NCI-H2196 (cell line): Measurements from ENCODE around the gene MRPL39.
A peak's percentile ranks its signal among the peaks of the same experiment; 100 is the strongest.

Experiments
- DNase-seq: peaks from one replicate; lab custom pipeline; 2025; ENCODE audit not compliant: unreplicated experiment; lab: John Stamatoyannopoulos, UW

The MRPL39 gene

GRCh38 chr21:25615880-25616279 lies 8.6 kb upstream of the MRPL39 start:
- DNase-seq = no peak

- no peak for DNase-seq
Measured at GRCh38 chr21:25614441-25614840, 7.2 kb upstream of the MRPL39 start.

DNA sequence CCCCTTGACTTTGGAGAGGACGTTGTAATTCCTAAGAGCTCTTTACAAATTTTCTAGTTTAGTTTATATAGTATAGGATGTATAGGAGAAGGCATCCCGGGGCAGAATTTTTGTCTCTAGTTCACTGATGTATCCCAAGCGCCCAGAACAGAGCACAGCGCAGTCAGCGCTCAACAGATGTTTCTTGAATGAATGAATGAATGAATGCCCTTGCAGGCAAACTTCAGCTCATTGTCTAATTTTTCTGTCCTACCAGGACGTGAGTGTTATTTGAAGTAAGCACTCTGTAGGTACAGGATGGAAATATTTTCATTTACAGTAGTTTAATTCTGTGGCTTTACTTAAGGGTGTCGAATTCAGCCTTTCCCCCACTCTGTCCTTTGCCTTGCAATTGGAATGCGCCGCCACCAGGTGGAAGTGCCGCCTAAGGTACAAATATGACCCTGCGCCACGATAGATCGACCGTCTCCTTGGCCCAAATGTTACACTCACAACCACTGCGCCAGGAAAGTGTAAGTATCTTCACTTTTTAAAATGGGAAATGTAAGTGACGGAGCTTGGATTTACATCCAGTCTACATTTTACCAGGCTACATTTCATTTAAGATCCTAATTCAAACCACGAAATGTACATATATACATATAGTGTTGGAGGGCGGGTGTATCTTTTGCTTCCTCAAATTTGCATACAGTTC lies 910 bp upstream of the MRPL39 start:
- peak; percentile 74 for DNase-seq

- DNase-seq = no peak
Measured at GRCh38 chr21:25589887-25590286, 17.4 kb downstream of the MRPL39 start.

DNA sequence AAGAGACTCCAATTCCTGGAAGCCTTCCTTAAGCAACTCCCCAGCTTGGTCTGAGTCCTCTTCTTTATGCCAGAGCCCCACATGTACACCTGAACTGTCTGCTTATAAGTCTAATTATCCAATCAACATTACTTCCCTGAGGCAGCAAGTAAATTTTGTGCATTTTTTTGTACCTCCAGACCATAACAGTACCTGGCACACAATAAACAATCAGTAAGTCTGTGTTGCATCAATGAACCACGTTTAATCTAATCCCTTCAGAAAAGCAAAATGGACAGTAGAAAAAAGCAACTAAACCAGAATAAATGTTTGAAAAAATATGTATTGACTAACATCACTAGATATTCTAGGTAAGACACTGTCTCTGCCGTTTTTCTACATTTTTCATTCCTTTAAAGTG lies 20.5 kb downstream of the MRPL39 start:
- no peak for DNase-seq

DNA sequence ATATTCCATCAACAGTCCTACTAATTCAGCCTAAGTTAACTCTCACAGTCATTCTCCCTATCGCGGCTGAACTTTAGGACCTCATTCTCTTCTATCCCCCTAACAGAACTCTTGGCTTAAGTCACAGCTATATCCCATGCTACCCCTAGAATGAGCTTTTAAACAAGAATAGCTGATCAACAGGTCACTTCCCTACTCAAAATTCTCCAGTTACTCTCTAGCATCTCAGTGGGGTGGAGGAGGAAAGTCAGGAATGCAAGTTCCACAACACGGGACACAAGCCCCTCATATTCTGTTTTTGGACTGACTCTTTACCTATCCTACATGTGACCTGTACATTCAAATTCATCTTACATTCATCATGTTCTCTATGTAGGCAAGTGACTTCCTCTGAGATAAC lies 21.0 kb downstream of the MRPL39 start:
- DNase-seq = no peak

DNA sequence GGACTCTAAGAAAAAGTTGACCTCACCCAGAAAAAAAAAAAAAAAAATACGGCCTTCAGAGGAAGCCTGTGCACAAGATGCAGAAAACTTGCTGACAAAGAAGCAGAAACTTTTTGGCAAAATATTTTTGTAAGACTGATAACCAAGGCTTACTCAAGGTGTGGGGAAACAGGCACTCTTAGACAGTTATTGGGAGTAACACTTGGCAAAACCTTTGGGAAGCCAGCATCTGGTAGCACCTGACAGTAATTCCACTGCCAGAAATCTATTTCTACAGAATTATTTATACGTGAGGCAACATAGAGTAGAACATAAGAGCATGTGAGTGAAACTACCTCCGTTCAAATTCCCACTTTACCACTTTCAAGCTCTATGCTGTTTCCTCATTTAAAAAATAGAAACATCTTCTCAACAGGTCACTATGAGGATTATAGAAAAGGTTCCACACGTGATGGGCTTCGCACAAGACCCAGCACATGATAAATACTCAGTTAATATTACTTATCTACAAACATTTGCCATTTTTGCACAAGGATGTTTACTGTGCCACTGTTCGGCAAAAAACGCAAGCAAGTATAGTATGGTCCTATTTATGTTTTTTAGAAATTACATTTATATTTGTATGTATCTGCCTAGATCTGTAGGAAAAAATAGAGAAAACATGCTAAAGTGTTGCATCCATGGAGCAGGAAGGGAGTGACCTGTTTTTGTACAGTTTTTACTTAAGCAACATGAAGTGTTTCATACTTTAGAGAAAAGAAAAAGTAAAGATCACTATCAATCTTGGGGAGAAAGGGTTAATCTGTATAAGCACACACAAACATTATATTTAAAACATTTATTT lies 22.2 kb downstream of the MRPL39 start:
- DNase-seq = no peak

GRCh38 chr21:25583370-25584130 lies 23.7 kb downstream of the MRPL39 start:
- no peak for DNase-seq

DNA sequence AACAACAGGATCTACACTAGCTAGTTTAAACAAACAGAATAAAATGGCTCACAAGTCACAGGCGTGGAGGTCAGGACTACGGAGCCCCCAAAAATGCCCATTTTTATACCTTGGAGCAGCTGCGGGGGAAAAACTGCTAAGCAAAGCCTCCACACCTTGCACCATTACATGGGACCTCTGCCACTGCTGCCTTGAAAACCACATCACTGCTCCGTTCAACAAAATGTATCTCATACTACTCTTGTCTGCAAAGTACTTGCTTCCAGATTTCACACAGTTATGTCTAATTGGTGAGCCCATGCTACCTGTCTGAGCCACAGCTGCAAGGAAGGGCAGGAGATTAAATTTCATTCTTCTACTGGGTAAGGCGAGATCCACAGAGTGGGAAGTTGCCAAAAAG lies 24.4 kb downstream of the MRPL39 start:
- peak; percentile 43 for DNase-seq

DNA sequence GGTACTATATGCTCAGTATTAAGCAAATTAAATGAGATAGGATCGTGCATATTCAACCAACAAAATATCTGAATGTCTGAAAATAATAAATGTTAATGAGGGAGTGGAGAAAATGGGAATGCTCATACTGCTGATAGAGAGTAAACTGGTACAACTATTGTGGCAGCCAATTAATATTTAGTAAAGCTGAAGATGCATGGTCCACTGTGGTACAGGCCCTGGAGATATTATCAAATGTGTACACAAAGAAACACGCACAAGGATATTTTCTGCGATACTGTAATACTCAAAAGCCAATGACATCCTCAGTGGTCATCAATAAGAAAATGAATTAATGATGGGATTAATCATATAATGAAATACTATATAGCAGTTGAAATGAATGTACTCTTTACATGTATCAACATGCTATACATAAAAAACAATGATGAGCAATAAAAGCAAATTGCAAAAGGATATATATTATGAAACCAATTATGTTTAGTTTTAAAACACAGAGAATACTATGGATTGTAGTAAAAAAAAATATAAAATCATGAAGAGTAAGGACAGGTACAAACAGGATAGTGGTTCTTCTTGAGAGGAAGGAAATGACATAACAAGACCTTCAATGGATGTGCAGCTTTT lies 25.0 kb downstream of the MRPL39 start:
- no peak for DNase-seq

GRCh38 chr21:25581582-25581981 lies 25.7 kb downstream of the MRPL39 start:
- DNase-seq = no peak

DNA sequence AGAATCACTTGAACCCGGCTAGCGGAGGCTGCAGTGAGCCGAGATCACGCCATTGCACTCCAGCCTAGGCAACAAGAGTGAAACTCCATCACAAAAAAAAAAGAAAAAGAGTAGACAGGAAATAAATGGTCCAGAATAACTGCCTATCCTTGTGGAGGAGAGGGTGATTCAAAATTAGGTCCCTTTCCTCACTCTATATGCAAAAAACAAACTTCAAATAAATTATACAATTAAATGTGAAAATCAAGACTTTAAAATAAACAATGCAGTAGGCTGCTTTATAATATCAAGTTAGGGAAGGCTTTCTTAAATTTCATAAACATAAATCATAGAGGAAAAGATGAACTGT lies 26.4 kb downstream of the MRPL39 start:
- no peak for DNase-seq

GRCh38 chr21:25579226-25580013 lies 27.9 kb downstream of the MRPL39 start:
- no peak for DNase-seq

DNA sequence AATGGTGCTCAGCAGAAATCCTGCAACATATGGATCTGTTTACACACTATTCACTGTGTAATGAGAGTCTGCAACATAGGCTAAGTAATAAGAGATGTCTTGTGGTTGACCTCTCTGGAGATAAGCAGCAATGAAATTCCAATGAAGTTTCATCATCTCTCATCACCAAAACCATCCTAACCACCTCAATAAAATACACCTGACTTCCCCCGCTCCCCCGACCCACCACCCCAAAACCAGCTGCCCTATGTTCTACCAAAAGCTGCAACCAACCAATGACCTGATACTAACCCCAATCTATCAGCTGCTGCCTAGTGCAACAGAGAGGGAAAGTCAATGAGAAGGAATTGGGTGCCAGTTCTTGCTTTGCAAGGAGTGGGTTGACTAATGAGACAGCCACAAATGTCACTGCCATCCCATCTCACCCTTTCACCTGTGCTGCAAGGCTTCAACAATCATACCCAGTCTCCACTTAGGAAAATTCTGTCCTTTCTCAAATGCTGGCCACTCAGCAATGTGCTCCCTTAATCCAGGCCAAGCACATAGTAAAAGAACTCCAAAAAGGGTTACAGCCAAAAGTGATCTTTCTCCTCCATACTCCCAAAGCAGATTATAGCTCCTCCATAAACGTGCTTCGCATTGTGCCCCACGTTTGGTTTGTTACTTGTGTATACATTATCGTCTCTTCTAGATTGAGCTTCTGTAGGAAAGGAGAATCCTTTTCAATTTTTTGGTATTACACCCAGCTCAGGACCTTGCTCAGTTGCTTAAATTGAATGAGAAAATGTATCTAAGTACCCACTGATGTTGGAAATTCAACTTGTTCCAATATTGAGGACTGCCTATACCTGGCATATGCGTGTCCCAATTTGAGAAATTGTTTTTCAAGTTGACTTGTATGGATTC lies 29.0 kb downstream of the MRPL39 start:
- DNase-seq = no peak

GRCh38 chr21:25577424-25578055 lies 29.7 kb downstream of the MRPL39 start:
- DNase-seq = no peak

DNA sequence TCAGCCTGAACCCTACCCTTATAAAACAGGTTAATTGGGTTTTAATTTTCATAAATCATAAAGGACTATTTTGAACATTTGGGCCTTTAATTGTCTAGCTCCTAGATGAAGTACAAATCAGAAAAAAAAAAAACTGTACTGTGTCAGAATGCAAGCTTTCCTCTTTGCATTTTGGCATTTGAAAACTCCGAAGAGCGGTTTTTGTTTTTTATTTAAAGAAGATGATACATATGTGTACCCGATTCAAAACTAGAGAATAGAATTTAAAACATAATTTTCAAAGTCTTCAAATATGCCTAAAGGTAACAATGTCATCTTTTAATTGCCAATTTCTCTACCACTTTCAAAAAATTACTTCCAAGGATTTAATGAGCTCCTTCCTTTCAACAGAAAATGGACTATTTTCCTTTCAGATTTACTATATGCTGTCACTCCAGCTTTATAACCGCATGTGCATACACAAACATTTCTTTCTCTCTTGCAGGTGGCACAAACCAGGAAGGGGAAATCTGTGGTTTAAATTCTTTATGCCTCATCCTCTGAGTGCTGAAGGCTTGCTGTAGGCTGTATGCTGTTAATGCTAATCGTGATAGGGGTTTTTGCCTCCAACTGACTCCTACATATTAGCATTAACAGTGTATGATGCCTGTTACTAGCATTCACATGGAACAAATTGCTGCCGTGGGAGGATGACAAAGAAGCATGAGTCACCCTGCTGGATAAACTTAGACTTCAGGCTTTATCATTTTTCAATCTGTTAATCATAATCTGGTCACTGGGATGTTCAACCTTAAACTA lies 33.7 kb downstream of the MRPL39 start:
- no peak for DNase-seq

- no peak for DNase-seq
Measured at GRCh38 chr21:25572861-25573310, 34.4 kb downstream of the MRPL39 start.

DNA sequence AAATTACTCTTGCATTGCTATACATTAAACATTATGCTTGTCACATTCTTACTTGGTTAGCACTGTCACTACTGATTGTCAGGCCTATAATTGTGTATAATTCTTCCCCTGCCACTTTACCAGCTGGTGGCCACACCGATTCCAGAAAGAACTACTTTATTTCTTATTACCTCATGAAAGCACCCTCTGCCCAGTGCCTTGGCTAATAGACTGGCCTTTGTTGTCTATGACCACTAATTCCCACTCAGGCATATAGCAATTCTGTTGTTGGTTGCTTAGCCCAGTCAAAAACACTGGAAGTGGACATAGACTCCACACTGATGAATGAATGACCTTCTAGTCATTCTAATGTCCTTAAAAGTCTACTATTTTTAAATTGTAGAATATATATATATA lies 35.6 kb downstream of the MRPL39 start:
- DNase-seq = no peak
